Measurements from ENCODE around the gene DDX39A.
A peak's percentile ranks its signal among the peaks of the same experiment; 100 is the strongest.
"Not testable (repeated sequence)": the region's sequence is repeated elsewhere in the genome, so short reads cannot be mapped to it uniquely, and the experiment has no call there.

The DDX39A gene

DNA sequence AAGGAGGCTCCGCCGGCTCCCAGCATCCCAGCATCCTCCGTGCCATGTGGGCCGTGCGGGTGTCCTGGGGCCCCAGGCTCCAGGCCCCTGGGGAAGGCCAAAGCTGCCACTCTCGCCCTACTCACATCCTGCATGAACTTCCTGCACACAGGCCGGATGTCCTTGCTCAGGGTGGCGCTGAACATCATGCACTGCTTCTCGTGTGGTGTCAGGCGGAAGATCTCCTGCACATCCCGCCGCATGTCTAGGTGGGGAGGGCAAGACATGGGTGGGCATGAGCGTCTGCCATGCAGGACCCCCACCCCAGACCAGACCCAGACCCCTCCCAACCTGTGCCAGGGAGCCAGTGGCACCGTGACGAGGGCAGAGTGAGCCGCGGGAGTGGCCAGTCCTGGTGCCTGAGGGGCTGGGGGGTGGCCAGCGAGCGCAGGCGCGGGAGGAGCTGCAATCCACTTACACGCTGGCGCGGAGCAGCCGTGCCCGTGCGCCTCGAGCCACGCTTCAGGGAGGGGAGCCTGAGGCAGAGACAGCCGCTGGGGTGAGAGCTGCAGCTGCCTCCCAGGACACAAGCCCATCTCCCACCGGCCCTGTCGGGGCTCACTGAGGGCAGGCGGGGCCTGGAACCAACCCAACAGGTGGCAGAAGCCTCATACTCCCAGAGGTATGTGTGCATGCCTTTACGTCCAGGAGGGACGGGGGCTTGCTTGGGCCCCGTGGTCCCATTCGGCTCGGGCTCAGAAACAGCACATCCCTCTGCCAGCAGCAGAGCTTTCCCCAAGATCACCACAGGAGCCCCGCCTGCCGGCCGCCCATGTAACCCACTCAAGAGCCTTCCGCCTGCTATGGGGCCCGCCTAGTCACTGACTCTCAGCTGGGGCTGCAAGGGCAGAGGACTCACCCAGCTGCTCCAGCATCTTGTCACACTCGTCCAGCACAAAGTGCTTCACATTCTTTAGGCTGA lies 8.8 kb downstream of the DDX39A start:
- Mint-ChIP-seq H3K27ac (ENCODE audit: low read depth) (peak overlapping the region; percentile 95), H3K36me3 (ENCODE audit: insufficient read depth) (peaks cover 94% of the 10 kb centered on the region), H3K27me3 (no peaks in the 10 kb centered on the region), H3K4me1 (peaks cover 76% of the 10 kb centered on the region), H3K4me3 (peak overlapping the region; percentile 76), H3K9me3 (no peaks in the 10 kb centered on the region)
- ATAC-seq (replicated peaks; ENCODE audit: extremely low read depth, poor library complexity, severe bottlenecking) (peak; percentile 69), DNase-seq (ENCODE audit: low spot score in 2 of 2) (peak in 1 of 2 donors; percentile 68)

DNA sequence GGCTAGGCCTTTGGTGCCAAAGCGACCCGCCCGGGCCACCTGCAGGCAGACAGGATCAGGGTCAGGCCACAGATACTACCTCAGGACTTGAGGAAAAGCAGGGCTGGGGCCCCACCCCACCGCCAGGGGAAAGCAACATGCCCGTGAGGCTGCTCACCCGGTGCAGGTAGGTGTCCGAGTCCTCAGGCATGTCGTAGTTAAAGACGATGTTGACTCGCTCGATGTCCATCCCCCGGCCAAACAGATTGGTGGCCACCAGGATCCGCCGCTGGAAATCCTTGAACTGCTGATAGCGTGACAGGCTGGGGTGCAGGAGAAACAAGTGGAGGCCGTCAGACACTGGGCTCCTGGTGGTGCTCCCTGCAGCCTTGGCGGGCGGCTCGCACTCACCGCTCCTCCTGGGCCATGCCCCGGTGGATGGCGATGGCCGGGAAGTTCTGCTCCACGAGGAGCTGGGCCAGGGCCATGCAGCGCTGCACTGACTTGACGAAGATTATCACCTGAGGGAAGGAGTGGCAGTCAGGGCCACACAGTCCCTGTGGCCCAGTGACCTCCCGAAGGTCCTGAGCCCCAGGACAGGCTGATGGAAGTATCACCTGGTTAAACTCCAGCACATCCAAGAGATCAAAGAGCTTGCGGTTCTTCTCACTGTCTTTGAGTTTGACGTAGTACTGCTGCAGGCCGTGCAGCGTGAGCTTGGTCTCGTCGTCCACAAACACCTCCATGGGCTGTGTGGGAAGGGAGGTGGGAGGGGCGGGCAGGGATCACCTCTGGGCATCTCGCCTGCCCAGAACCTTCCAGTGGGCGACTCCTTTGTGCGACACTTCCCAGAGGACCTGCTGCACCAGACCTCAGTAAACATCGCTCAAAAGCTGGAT lies 9.8 kb downstream of the DDX39A start:
- H3K27ac Mint-ChIP-seq (ENCODE audit: low read depth) = peak overlapping the region; percentile 95
- H3K27me3 Mint-ChIP-seq = no peaks in the 10 kb centered on the region
- ATAC-seq (replicated peaks; ENCODE audit: extremely low read depth, poor library complexity, severe bottlenecking) (peak; percentile 43), DNase-seq (ENCODE audit: low spot score in 2 of 2) (no peak)
- peaks cover 72% of the 10 kb centered on the region for H3K4me1 Mint-ChIP-seq
- H3K36me3 Mint-ChIP-seq (ENCODE audit: insufficient read depth) = peaks cover 99% of the 10 kb centered on the region
- no peaks in the 10 kb centered on the region for H3K9me3 Mint-ChIP-seq
- H3K4me3 Mint-ChIP-seq = peak overlapping the region; percentile 76

DNA sequence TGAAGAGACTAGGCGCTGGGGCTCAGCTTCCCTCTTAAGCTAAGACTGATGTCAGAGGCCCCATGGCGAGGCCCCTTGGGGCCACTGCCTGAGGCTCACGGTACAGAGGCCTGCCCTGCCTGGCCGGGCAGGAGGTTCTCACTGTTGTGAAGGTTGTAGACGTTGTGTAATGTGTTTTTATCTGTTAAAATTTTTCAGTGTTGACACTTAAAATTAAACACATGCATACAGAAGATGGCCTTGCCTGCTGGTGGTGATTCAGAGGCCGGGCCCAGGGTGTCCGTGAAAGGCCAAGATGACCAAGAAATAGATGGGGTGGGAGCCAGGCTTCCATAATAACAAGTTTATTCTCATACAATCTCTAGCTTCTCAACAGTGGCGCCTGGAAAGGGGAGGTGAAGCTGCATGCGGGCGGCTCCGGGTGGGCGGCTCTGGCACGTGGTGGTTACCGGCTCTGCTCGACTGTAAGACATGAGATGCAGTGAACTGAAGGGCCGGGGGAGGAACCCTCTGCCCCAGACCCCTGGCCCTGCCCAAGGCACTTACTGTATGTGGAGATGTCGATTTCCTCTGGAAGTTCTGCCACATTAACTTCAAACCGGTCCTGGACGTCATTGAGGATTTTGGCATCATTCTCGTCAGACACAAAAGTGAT lies 10.5 kb downstream of the DDX39A start:
- peak overlapping the region; percentile 95 for H3K27ac Mint-ChIP-seq (ENCODE audit: low read depth)
- peaks cover 71% of the 10 kb centered on the region for H3K4me1 Mint-ChIP-seq
- H3K4me3 Mint-ChIP-seq = peak overlapping the region; percentile 76

DNA sequence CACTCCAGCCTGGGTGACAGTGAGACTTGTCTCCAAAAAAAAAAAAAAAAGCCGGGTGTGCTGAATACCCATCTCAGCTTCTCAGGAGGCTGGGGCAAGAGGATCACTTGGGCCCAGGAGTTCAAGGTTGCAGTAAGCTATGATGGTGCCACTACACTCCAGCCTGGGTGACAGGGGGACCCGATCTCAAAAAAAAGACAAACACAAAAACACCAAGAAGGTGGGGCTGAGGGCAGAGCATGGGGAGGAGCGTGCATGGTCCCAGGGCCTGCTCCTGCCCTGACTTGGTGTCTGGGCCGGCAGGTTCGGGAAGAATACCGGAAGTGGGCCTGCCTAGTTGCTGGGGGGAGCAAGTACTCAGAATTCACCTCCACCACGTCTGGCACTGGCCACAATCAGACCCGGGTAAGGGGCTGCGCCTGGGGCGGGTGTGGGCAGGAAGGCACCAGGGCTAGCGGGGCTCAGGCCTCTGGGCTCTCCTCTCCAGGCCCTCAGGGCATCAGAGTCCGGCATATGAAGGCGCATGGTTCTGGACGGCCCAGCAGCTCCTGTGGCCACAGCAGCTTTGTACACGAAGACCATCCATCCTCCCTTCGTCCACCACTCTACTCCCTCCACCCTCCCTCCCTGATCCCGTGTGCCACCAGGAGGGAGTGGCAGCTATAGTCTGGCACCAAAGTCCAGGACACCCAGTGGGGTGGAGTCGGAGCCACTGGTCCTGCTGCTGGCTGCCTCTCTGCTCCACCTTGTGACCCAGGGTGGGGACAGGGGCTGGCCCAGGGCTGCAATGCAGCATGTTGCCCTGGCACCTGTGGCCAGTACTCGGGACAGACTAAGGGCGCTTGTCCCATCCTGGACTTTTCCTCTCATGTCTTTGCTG lies 11.3 kb downstream of the DDX39A start:
- peaks cover 95% of the 10 kb centered on the region for H3K36me3 Mint-ChIP-seq (ENCODE audit: insufficient read depth)
- peak overlapping the region; percentile 76 for H3K4me3 Mint-ChIP-seq
- H3K27ac Mint-ChIP-seq (ENCODE audit: low read depth) = peak overlapping the region; percentile 95
- peaks cover 63% of the 10 kb centered on the region for H3K4me1 Mint-ChIP-seq
- no peaks in the 10 kb centered on the region for H3K27me3 Mint-ChIP-seq
- ATAC-seq (replicated peaks; ENCODE audit: extremely low read depth, poor library complexity, severe bottlenecking) = no peak
- H3K9me3 Mint-ChIP-seq = no peaks in the 10 kb centered on the region
- no peak for DNase-seq (ENCODE audit: low spot score in 2 of 2)

More for the DNA sequence above, 10.5 kb downstream of the DDX39A start:
- no peak for DNase-seq (ENCODE audit: low spot score in 2 of 2)
- Mint-ChIP-seq H3K9me3 (no peaks in the 10 kb centered on the region), H3K27me3 (no peaks in the 10 kb centered on the region), H3K36me3 (ENCODE audit: insufficient read depth) (peaks cover 98% of the 10 kb centered on the region)
- no peak for ATAC-seq (replicated peaks; ENCODE audit: extremely low read depth, poor library complexity, severe bottlenecking)

DNA sequence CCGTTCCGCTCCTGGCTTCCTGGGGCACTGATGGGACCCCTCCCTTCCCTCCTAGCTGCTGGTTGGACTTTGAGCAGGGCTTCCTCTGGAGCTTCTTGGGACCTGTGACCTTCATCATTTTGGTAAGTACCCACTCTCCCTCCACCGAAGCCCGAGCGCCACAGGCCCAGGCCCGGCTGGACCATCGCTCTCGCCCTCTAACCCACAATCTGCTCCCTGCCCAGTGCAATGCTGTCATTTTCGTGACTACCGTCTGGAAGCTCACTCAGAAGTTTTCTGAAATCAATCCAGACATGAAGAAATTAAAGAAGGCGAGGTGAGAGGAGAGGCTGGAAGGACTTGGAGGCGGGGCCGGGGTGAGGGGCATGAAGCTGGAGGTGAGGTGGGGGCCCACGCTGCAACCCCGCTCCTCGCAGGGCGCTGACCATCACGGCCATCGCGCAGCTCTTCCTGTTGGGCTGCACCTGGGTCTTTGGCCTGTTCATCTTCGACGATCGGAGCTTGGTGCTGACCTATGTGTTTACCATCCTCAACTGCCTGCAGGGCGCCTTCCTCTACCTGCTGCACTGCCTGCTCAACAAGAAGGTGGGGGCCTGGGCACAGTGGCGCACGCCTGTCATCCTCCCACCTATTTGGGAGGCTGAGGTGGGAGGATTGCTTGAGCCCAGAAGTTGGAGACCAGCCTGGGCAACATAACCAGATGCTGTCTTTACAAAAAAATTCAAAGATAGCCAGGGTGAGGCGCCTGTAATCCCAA lies 12.3 kb downstream of the DDX39A start:
- ATAC-seq (replicated peaks; ENCODE audit: extremely low read depth, poor library complexity, severe bottlenecking) = no peak
- peaks cover 95% of the 10 kb centered on the region for H3K36me3 Mint-ChIP-seq (ENCODE audit: insufficient read depth)
- H3K4me1 Mint-ChIP-seq = peaks cover 61% of the 10 kb centered on the region
- peak overlapping the region; percentile 95 for H3K27ac Mint-ChIP-seq (ENCODE audit: low read depth)
- no peaks in the 10 kb centered on the region for H3K27me3 Mint-ChIP-seq
- no peak for DNase-seq (ENCODE audit: low spot score in 2 of 2)
- peak overlapping the region; percentile 52 for H3K4me3 Mint-ChIP-seq
- no peaks in the 10 kb centered on the region for H3K9me3 Mint-ChIP-seq

DNA sequence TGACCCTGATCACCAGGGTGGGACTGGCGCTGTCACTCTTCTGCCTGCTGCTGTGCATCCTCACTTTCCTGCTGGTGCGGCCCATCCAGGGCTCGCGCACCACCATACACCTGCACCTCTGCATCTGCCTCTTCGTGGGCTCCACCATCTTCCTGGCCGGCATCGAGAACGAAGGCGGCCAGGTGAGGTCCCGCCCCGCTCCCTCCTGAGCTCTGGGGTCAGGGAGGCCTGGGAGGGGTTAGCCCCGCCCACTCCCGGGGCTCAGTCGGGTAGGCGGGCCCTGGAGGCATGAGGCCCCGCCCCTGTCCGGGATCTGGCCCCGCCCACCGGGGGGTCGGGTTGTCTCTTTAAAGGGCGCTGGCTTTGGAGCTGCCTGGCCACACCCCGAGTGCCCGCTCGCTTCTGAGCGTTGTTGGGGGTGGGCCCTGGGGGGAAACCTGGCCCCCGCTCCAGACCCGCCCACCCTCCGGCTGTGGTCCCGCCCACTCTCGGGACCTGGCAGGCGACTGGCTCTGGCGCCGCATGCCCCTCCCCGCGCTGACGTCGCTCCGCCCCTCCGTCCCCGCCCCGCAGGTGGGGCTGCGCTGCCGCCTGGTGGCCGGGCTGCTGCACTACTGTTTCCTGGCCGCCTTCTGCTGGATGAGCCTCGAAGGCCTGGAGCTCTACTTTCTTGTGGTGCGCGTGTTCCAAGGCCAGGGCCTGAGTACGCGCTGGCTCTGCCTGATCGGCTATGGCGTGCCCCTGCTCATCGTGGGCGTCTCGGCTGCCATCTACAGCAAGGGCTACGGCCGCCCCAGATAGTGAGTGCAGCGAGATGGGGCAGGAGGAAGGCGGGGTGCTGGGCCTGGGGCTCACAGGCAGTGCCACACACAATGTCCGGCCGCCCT lies 13.1 kb downstream of the DDX39A start:
- Mint-ChIP-seq H3K27me3 (no peaks in the 10 kb centered on the region), H3K36me3 (ENCODE audit: insufficient read depth) (peaks cover 95% of the 10 kb centered on the region), H3K9me3 (no peaks in the 10 kb centered on the region), H3K4me1 (peaks cover 54% of the 10 kb centered on the region), H3K4me3 (peak overlapping the region; percentile 52), H3K27ac (ENCODE audit: low read depth) (peak overlapping the region; percentile 95)
- ATAC-seq (replicated peaks; ENCODE audit: extremely low read depth, poor library complexity, severe bottlenecking) (peak; percentile 47), DNase-seq (ENCODE audit: low spot score in 2 of 2) (peak; percentile 90 to 91)

DNA sequence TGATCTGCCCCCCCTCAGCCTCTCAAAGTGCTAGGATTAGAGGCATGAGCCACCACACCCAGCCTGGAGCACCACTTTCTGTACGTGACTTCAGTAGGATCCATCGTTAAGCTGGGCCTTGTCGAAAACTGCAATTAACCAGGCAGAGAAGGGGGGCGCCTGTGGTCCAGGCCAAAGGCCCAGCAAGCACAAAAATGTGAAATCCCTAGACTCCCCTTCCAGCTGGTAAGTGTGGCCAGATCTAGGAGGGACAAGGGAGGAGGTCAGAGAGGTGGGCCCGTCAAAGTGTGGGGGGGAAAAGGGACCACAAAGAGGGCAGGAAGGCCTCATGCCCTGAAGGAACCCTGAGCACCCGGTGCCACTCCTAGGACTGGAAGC lies 13.8 kb downstream of the DDX39A start:
- no peaks in the 10 kb centered on the region for H3K9me3 Mint-ChIP-seq
- peaks cover 49% of the 10 kb centered on the region for H3K4me1 Mint-ChIP-seq

DNA sequence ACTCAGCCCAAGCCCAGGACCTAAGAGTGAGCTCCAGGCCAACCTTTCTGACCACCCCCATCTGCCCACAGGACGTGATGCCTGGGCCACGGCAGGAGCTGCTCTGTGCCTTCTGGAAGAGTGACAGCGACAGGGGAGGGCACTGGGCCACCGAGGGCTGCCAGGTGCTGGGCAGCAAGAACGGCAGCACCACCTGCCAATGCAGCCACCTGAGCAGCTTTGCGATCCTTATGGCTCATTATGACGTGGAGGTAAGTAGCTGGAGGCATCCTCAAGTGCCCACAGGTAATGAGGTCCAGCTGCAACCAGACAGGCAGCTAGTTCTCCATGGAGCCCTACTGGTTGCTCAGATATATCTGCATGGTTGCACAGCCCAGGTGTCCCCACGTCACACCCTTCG lies 14.8 kb downstream of the DDX39A start:
- no peaks in the 10 kb centered on the region for H3K9me3 Mint-ChIP-seq
- peaks cover 38% of the 10 kb centered on the region for H3K4me1 Mint-ChIP-seq
- H3K4me3 Mint-ChIP-seq = peak overlapping the region; percentile 40
- DNase-seq (ENCODE audit: low spot score in 2 of 2) (no peak), ATAC-seq (replicated peaks; ENCODE audit: extremely low read depth, poor library complexity, severe bottlenecking) (no peak)
- H3K27ac Mint-ChIP-seq (ENCODE audit: low read depth) = peak overlapping the region; percentile 95
- H3K27me3 Mint-ChIP-seq = no peaks in the 10 kb centered on the region
- peaks cover 92% of the 10 kb centered on the region for H3K36me3 Mint-ChIP-seq (ENCODE audit: insufficient read depth)

More for the DNA sequence above, 13.8 kb downstream of the DDX39A start:
- peak overlapping the region; percentile 95 for H3K27ac Mint-ChIP-seq (ENCODE audit: low read depth)
- no peaks in the 10 kb centered on the region for H3K27me3 Mint-ChIP-seq
- H3K4me3 Mint-ChIP-seq = peak overlapping the region; percentile 34
- ATAC-seq (replicated peaks; ENCODE audit: extremely low read depth, poor library complexity, severe bottlenecking) (no peak), DNase-seq (ENCODE audit: low spot score in 2 of 2) (no peak)
- H3K36me3 Mint-ChIP-seq (ENCODE audit: insufficient read depth) = peaks cover 94% of the 10 kb centered on the region

DNA sequence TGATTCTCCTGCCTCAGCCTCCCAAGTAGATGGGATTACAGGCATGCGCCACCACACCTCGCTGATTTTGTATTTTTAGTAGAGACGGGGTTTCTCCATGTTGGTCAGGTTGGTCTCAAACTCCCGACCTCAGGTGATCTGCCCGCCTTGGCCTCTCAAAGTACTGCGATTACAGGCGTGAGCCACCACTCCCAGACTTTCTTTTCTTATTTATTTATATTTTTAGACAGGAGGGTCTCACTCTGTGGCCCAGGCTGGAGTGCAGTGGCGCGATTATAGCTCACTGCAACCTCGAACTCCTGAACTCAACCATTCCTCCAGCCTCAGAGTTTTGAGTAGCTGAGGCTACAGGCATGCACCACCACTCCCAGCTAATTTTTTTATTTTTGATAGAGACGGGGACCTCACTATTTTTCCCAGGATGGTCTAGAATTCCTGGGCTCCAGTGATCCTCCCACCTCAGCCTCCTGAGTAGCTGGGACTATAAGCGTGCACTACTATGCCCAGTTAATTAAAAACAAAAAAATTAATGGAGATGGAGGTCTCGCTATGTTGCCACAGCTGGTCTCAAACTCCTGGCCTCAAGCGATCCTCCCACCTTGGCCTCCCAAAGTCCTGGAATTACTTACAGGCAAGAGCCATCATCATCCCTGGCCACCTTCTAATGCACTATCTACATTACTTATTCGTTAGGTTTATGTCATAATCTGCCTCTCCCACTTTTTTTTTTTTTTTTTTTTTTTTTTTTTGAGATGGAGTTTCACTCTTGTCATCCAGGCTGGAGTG lies 15.8 kb downstream of the DDX39A start:
- Mint-ChIP-seq H3K36me3 (ENCODE audit: insufficient read depth) (peaks cover 91% of the 10 kb centered on the region), H3K4me1 (peaks cover 33% of the 10 kb centered on the region), H3K27ac (ENCODE audit: low read depth) (peak overlapping the region; percentile 95)
- H3K9me3 Mint-ChIP-seq; ATAC-seq (replicated peaks; ENCODE audit: extremely low read depth, poor library complexity, severe bottlenecking); H3K27me3 Mint-ChIP-seq; H3K4me3 Mint-ChIP-seq; DNase-seq (ENCODE audit: low spot score in 2 of 2): not testable (repeated sequence)

Measured in central memory CD8-positive, alpha-beta T cell (primary cell).